ENCODE measurements around the gene MBD3L1.

Gene MBD3L1

DNA sequence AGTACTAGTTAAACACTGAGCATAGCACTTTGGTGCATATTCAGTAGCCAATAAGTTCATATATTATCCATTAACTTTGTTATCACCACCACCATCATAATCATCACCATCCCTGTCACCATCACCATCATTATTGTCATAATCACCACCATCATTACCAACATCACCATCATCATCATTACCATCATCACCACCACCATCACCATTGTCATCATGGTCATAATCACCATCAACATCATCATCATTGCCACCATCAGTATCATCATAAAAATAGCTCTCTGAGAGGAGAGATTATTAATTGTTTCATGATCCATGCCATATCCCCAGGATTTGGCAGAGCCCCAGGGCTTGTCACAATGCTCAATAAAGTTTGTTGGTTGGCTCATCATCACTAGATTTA, 49.3 kb downstream of the MBD3L1 start:
- DNase-seq (ENCODE audit: low read depth), result no peak

DNA sequence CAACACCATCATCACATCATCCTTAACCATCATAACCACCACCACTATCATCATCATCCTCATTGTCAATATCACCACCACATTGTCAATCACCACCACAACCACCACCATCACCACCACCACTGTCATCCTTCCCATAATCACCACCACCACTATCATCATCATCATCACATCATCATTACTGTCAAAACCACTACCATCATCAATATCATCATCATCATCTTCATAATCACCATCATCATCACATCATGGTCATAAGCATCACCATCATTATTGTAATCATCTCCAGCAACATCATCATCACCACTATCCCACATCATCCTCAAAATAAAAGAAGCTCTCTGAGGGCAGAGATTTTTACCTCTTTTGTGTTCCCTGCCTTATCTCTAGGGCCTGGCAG, 52.2 kb downstream of the MBD3L1 start:
- no peak for DNase-seq (ENCODE audit: low read depth)

- no peak for DNase-seq (ENCODE audit: low read depth)
Measured at GRCh38 chr19:8887364-8887763, 55.2 kb downstream of the MBD3L1 start.

DNA sequence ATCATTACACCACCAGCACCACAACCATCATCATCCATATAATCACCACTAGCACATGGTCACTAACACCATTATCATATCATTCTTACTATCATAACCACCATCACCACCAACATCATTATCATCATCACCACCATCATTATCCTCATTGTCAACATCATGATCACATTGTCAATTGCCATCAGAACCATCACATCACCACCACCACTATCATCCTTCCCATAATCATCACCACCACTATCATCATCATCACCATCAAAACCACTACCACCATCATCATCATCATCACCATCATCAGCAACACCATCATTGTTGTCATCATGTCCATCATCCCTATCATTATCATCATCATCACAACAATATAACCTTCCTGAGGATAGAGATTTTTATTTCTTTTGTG, 58.1 kb downstream of the MBD3L1 start:
- no peak for DNase-seq (ENCODE audit: low read depth)
